T1000 (cell line): ENCODE results near the gene FRMPD1.

Experiments
- DNase-seq: peaks from one replicate; lab custom pipeline; 2025; ENCODE audit warnings: mixed read lengths; lab: John Stamatoyannopoulos, UW

The FRMPD1 gene

GRCh38 chr9:37682951-37683350, 32.2 kb downstream of the FRMPD1 start:
- no peak for DNase-seq

- no peak for DNase-seq
These were observed 33.0 kb downstream of the FRMPD1 start for GRCh38 chr9:37683531-37684371.

GRCh38 chr9:37692622-37693221, 42.0 kb downstream of the FRMPD1 start:
- DNase-seq = no peak

GRCh38 chr9:37693260-37693659, 42.5 kb downstream of the FRMPD1 start:
- no peak for DNase-seq

- DNase-seq = no peak
These were observed 43.6 kb downstream of the FRMPD1 start for GRCh38 chr9:37694355-37694754.

- no peak for DNase-seq
These were observed 45.8 kb downstream of the FRMPD1 start for GRCh38 chr9:37696528-37696927.

GRCh38 chr9:37700131-37700530, 49.4 kb downstream of the FRMPD1 start:
- DNase-seq = no peak

- DNase-seq = no peak
These were observed 50.1 kb downstream of the FRMPD1 start for GRCh38 chr9:37700900-37701299.

GRCh38 chr9:37705787-37706186, 55.0 kb downstream of the FRMPD1 start:
- DNase-seq = no peak

DNA sequence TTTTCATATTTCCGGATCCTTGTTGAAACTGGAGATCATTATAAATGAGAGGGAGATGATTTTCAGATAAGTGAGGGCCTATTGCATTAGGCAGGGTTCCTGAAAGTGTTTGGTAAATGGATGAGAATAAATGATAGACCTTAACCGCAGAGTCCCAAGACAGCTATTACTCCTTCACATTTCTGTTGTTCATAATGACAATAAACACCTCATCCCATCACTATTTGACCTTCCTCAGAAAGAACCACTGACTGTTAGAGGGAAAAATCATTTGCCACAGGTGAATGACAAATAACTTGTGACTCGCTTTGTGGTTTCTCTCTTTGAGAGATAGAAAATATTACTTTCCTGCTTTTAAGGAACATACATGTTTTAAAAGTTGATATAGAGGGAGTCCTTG, 55.5 kb downstream of the FRMPD1 start:
- DNase-seq = no peak

DNA sequence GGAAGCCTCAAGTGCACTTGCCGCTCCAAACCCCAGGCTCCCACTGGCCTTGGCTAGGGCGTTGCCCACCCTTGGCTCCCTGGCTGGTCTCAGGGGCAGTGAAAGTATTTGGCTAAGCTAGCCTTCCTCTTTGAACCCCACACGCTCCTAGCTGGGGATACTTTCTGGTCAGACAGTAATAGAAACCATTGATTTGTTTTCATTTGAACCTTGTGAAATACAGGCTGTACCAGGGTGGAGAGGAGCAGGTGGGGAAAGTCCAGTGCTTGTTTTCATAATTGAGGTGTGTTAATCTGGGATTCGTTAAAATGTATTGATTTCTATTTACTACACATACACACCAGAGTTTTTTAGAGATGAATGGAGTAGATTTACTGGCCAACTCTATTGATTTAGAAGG, 57.0 kb downstream of the FRMPD1 start:
- no peak for DNase-seq

DNA sequence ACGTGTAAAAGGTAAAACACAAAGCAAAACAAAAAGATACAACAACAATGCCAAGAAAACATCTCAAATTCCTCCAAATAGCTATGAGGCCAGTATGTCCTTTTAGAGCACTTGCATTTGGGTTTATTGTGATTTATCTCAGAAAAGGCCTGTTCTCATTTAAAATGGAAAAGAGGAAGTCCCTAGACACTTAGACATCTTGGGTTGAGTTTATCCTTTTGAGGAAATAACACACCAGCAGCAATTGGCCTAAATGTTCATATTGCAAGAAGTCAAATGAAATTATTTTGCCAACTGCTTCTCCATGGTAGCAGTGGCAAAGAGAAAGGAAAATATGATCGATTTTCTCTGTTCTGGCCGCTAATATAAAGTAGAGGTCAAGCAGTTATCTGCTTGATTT, 59.3 kb downstream of the FRMPD1 start:
- no peak for DNase-seq

DNA sequence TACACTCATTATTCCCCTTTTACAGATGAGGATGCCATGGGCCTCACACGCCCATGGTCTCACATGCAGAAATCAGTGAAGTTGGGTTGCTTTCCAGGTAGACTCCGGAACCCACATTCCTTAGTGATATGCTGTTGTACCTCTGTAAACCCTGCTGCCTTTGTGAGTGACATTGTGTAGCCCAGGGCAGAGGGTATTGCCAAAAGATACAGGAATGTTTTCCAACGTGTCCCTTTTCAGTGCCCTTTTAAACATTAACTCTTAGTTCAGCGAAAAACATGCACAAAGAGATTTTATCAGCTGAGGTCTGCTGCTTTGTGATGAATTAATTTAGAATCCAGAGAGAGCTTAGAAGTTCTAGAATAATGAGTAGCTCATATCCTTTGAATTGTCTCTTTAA, 64.5 kb downstream of the FRMPD1 start:
- DNase-seq = no peak

DNA sequence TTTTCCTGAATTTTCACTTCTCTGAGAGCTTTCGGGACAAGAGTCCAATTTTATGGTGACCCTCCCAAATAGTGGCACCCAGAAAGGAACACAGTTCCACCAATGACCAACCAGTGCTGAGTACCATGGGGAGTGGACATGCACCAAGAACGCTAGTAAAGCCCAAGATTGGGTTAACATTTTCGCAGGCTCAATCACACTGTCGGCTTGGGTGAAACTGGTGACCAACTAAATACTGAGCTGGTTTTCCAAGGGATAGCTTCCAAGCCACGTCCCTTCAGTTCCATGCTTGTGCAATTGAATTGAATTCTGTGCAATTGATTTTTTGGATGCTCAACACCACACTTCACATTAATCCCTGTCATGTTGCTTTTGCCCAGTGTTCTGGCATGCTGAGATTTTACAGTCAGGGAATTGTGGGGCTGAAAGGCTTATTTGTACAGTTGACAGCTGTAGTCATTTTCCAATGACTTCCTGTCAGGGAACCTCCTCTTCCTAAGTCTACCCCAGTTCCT, 65.3 kb downstream of the FRMPD1 start:
- no peak for DNase-seq

DNA sequence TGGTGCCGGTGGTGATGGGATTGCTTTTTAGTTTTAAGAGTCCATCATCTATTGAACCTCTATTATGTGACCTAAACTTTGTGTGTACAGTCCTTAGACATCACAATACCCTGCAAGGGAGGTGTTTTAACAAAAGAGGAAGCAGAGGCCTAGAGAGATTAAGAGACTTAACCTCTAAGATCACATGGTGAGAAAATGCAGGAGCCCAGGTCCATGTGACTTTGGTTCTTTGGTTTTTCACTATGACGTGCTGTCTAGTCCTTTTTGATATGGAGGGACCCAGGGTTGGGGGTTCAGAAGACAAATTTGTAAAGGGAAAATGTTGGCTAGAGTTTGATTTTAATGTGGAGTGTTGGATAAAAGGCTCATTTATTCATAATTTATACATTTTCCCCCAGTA, 68.8 kb downstream of the FRMPD1 start:
- no peak for DNase-seq

DNA sequence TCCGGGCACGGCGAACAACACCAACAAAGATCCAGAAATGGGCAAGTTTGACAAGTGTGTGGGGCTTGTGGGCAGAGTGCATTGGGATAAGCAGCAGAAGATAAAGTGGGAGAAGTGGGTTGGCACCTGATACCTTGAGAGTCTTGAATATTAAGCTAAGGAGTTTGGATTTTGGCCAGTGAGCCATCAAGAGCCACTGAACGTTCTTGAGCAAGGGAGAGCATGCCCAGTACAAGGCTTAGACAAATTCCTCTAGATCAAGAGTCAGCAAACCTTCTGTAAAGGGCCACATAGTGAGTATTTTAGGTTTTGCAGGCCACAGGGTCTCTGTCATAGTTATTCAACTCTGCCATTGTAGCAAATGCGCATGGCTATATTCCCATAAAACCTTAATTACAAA, 76.3 kb downstream of the FRMPD1 start:
- no peak for DNase-seq

- DNase-seq = no peak
These were observed 78.7 kb downstream of the FRMPD1 start for GRCh38 chr9:37729499-37729898.

- no peak for DNase-seq
These were observed 79.5 kb downstream of the FRMPD1 start for GRCh38 chr9:37730256-37730655.

DNA sequence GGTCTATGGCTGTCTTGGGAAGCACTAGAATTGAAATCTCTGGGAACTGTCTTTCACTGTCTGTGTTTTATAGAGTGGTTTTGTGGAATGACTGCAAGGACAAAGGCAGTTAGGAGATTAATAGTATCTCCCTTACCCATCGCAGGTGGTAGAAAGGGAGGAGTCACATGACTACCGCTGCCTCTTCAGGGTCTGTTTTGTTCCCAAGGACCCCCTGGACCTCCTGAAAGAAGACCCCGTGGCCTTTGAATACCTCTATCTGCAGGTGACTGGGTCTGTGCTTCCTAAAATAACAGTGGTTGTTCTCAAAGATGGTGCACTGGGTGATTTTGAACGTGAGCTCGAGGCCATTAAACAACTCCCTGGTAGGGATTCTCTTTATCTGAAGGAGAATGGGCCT, 80.1 kb downstream of the FRMPD1 start:
- DNase-seq = no peak

DNA sequence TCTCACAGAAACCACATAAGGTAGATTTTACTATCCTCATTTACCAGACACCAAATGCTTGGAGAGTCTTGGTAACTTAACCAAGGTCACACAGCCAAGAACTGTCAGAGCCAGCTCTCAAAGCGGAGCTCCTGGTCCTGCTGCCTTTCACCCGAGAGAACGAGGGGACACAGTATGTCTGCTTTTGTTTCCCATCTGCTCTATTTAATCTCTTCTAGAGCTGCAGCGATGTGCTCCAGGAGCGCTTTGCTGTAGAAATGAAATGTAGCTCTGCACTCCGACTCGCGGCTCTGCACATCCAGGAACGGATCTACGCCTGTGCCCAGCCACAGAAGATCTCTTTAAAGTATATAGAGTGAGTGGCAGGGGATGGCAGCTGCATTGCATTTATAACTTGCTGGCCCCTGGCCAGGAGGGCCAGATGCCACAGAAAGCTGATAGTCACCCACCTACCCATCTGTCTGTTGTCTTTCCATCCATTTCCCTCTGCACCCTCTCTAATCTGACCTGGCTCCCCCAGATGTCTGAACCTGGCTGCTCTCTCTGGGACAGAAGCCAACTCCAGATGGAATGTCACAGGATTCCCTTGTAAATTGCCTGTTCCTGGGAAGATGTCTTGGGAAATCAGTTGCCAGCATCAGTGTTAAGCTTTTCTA, 81.5 kb downstream of the FRMPD1 start:
- DNase-seq = no peak

DNA sequence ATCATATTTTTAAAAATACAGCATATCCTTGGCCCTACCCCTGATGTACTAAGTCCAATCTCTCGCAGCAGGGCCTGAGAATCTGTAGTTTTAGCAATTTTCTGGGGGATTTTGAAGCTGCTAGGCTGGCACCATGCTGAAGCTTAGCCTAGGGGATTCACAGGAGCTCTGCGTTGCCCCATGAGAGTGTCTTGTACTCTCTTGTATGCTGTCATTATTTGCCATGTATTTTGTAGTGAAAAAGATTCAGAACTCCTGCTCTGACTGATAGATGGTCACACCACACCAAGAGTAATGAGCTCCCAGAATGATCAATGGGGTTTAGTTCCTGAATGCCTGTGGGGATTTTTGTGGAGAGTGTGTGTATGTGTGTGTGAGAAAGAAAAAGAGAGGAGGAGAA, 82.2 kb downstream of the FRMPD1 start:
- no peak for DNase-seq

- DNase-seq = no peak
These were observed 88.5 kb downstream of the FRMPD1 start for GRCh38 chr9:37739222-37739621.

- no peak for DNase-seq
These were observed 89.4 kb downstream of the FRMPD1 start for GRCh38 chr9:37740128-37740527.
